GM23338 (cell line): Measurements from ENCODE around the gene DCAF7. TPM values are rescaled to one million over a fixed set of nuclear protein-coding genes. Genes with fewer than 3 reads are reported as not detected.

Experiments used
- ATAC-seq: fragments of 200-7000 bp; cut with Tn5 transposase; 3 replicates; pipeline ENCODE4 v1.9.1; 2020
- DNase-seq: peaks from one replicate; pipeline ENCODE4 v3.0.0-alpha.2; 2015; ENCODE audit warnings: low spot score
- H2AFZ ChIP-seq: fragments of 200-600 bp; sonication (generic); 2 replicates; pipeline ENCODE4 v1.8.0; 2016; ENCODE audit warnings: antibody characterized with exemption, mild to moderate bottlenecking, moderate library complexity
- H3F3A ChIP-seq: fragments of 200-600 bp; sonication (generic); replicated peaks from 2 replicates; pipeline ENCODE4 v1.8.0; 2017; ENCODE audit warnings: antibody characterized with exemption, mixed run types, low read depth
- H3K27ac ChIP-seq: fragments of 200-600 bp; sonication (generic); 2 replicates; pipeline ENCODE4 v1.6.1; 2016; ENCODE audit warnings: low read depth
- H3K27me3 ChIP-seq: fragments of 200-600 bp; sonication (generic); 2 replicates; pipeline ENCODE4 v1.8.0; 2016; ENCODE audit warnings: mild to moderate bottlenecking, mixed run types, moderate library complexity; ENCODE audit not compliant: insufficient read depth
- H3K36me3 ChIP-seq: fragments of 200-600 bp; sonication (generic); 2 replicates; pipeline ENCODE4 v1.8.0; 2016; ENCODE audit warnings: mild to moderate bottlenecking; ENCODE audit not compliant: insufficient read depth
- H3K4me1 ChIP-seq: fragments of 200-600 bp; sonication (generic); 2 replicates; pipeline ENCODE4 v1.8.0; 2016; ENCODE audit warnings: mild to moderate bottlenecking, moderate library complexity; ENCODE audit not compliant: insufficient read depth
- H3K4me2 ChIP-seq: fragments of 200-600 bp; sonication (generic); 2 replicates; pipeline ENCODE4 v1.7.1; 2017; ENCODE audit warnings: mixed run types
- H3K4me3 ChIP-seq: fragments of 200-600 bp; sonication (generic); 2 replicates; pipeline ENCODE4 v1.6.1; 2016; ENCODE audit warnings: mixed run types
- H3K79me2 ChIP-seq: fragments of 200-600 bp; sonication (generic); replicated peaks from 2 replicates; pipeline ENCODE4 v1.8.0; 2017; ENCODE audit warnings: mild to moderate bottlenecking; ENCODE audit not compliant: insufficient read depth
- H3K9me2 ChIP-seq: fragments of 200-600 bp; sonication (generic); 2 replicates; pipeline ENCODE4 v1.8.0; 2017; ENCODE audit not compliant: insufficient read depth
- H4K20me1 ChIP-seq: fragments of 200-600 bp; sonication (generic); replicated peaks from 2 replicates; pipeline ENCODE4 v1.8.0; 2017; ENCODE audit warnings: mild to moderate bottlenecking; ENCODE audit not compliant: insufficient read depth
- H3K27ac Mint-ChIP-seq: 2 replicates; pipeline ENCODE4 v1.8.0; 2020; ENCODE audit warnings: inconsistent platforms, mild to moderate bottlenecking, moderate library complexity, mixed read lengths
- H3K27me3 Mint-ChIP-seq: 3 replicates; pipeline ENCODE4 v1.8.0; 2022; ENCODE audit warnings: low read depth, mild to moderate bottlenecking, moderate library complexity, mixed read lengths, inconsistent platforms; ENCODE audit not compliant: insufficient read depth, poor library complexity
- H3K36me3 Mint-ChIP-seq: 3 replicates; pipeline ENCODE4 v1.8.0; 2021; ENCODE audit warnings: low read depth, mild to moderate bottlenecking, inconsistent platforms, moderate library complexity, mixed read lengths
- H3K4me1 Mint-ChIP-seq: 3 replicates; pipeline ENCODE4 v1.8.0; 2020; ENCODE audit warnings: mild to moderate bottlenecking, inconsistent platforms, mixed read lengths
- H3K4me3 Mint-ChIP-seq: 3 replicates; pipeline ENCODE4 v1.8.0; 2021; ENCODE audit warnings: moderate library complexity, mild to moderate bottlenecking, inconsistent platforms, mixed read lengths
- H3K9me3 Mint-ChIP-seq: 3 replicates; pipeline ENCODE4 v1.8.0; 2020; ENCODE audit warnings: moderate library complexity, mild to moderate bottlenecking, inconsistent platforms, mixed read lengths
- CREB1 ChIP-seq: fragments of 250-450 bp; sonication (Bioruptor Pico); IDR thresholded peaks from 2 replicates; pipeline ENCODE4 v1.5.0; 2020; ENCODE audit warnings: low read depth, mild to moderate bottlenecking, moderate library complexity
- ETS1 ChIP-seq: IDR thresholded peaks from 2 replicates; pipeline ENCODE4 v1.6.1; 2016; ENCODE audit warnings: antibody characterized with exemption
- EZH2phosphoT487 ChIP-seq: fragments of 200-600 bp; sonication (generic); IDR thresholded peaks from one replicate; pipeline ENCODE4 v1.8.1; 2018; ENCODE audit warnings: antibody characterized with exemption; ENCODE audit not compliant: unreplicated experiment
- JUNB ChIP-seq: IDR thresholded peaks from one replicate; pipeline ENCODE4 v1.6.1; 2016; ENCODE audit warnings: antibody characterized with exemption; ENCODE audit not compliant: unreplicated experiment
- REST ChIP-seq: IDR thresholded peaks from one replicate; pipeline ENCODE4 v1.6.1; 2018; ENCODE audit warnings: antibody characterized with exemption; ENCODE audit not compliant: unreplicated experiment
- ZNF462 ChIP-seq: fragments of 250-450 bp; sonication (Bioruptor Pico); IDR thresholded peaks from 2 replicates; pipeline ENCODE4 v1.5.0; 2020; ENCODE audit warnings: mild to moderate bottlenecking, moderate library complexity
- polyA plus RNA-seq: library from polyadenylated mRNA; unstranded; fragments of >200 nt; fragmentation: Nextera tagmentation; extraction: Ambion mirVana; gene quantifications from 2 replicates; pipeline ENCODE4 v1.2.1, GENCODE V29; 2016
- total RNA-seq: library from RNA; depleted of rRNA; stranded (reverse); fragments of >200 nt; shearing (Covaris generic); gene quantifications from 2 replicates; pipeline ENCODE4 v1.2.3, GENCODE V29; 2014

Gene DCAF7
- total and polyA plus RNA-seq, 2 experiments from 2014 or later: 31.3 to 60.1 TPM

- Histone ChIP-seq H3K27me3 (no peaks in the 10 kb centered on the region), H3K36me3 (no peaks in the 10 kb centered on the region), H3F3A (0 out of 2 replicates have a peak, but pooled peaks cover 6% of the 10 kb centered on the region), H3K4me1 (peaks cover 13% of the 10 kb centered on the region), H3K79me2 (peaks cover 60% of the 10 kb centered on the region), H3K4me2 (no peak overlapping the region), H3K9me2 (no peaks in the 10 kb centered on the region), H3K4me3 (no peak overlapping the region), H2AFZ (no peak overlapping the region), H4K20me1 (peaks cover 28% of the 10 kb centered on the region), H3K27ac (no peak overlapping the region)
- ATAC-seq: no peak
- H3K4me1 Mint-ChIP-seq: peaks cover 24% of the 10 kb centered on the region
- H3K27ac Mint-ChIP-seq: no peak overlapping the region
- no peaks in the 10 kb centered on the region for H3K36me3 Mint-ChIP-seq
- H3K9me3 Mint-ChIP-seq: no peaks in the 10 kb centered on the region
- no peak overlapping the region for H3K4me3 Mint-ChIP-seq
- H3K27me3 Mint-ChIP-seq: peaks cover 5% of the 10 kb centered on the region
- no peak for DNase-seq
- TF ChIP-seq EZH2phosphoT487 (no peak), JUNB (no peak), REST (no peak), CREB1 (CRISPR knock-in tag) (no peak)
Measured at GRCh38 chr17:63624531-63624880, 74.2 kb downstream of the DCAF7 start.

DNA sequence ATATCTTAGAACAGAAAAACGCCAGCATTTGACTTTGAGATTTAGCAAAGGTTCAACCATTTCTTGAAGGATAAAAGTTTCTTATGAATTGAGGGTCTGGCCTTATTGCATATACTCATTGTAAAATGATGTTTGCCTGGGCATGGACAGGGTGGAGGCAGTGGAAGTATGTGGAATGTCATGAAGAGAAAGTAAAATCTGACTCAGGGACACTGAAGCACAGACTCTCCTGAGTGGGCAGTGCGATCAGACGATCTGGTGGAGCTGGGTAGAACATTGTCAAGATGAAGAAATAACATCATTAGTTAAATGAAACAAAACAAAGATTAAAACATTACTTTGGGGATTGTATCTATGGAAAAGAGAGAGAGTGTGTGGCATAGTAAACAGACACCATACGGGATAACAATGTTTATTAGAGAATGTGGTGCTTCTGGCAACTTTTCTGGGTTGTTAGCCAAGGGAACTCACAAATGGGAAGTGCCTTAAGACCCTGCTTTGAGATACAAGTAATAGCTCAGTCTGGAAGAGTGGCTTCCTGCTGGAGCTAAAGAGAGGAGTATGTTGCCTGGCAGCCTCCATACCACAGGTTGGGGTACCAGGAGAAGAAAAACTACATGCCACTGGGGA is 76.4 kb downstream of the DCAF7 start:
- Histone ChIP-seq H3K4me3 (no peak overlapping the region), H3K9me2 (no peaks in the 10 kb centered on the region), H3K36me3 (no peaks in the 10 kb centered on the region), H3K4me1 (peaks cover 11% of the 10 kb centered on the region), H4K20me1 (peaks cover 32% of the 10 kb centered on the region), H3K27me3 (no peaks in the 10 kb centered on the region), H2AFZ (no peak overlapping the region), H3K79me2 (peaks cover 77% of the 10 kb centered on the region), H3K4me2 (no peak overlapping the region), H3F3A (no peaks in the 10 kb centered on the region), H3K27ac (no peak overlapping the region)
- Mint-ChIP-seq H3K9me3 (no peaks in the 10 kb centered on the region), H3K27ac (no peak overlapping the region), H3K4me3 (no peak overlapping the region), H3K4me1 (peaks cover 22% of the 10 kb centered on the region), H3K27me3 (peaks cover 4% of the 10 kb centered on the region), H3K36me3 (no peaks in the 10 kb centered on the region)
- no peak for ATAC-seq
- DNase-seq: no peak
- TF ChIP-seq ZNF462: no peak
- TF ChIP-seq REST: no peak
- no peak for TF ChIP-seq ETS1
